K562 (cell line): Measurements from ENCODE around the gene BIRC5. TPM values are rescaled to one million over a fixed set of nuclear protein-coding genes. Genes with fewer than 3 reads are reported as not detected.

Source experiments
- ATF1 ChIP-seq, 2 experiments: fragments of 450-650 bp in 1 of 2; IDR thresholded peaks; 2 replicates each; pipeline ENCODE4 v1.6.1; 2016; ENCODE audit warnings: missing compliant biosample characterization in 1 of 2, missing genetic modification characterization in 1 of 2
- ATF7 ChIP-seq: fragments of 450-650 bp; IDR thresholded peaks from 2 replicates; pipeline ENCODE4 v1.7.1; 2014; ENCODE audit warnings: mild to moderate bottlenecking, moderate library complexity
- CAMTA2 ChIP-seq: fragments of 250-450 bp; sonication (Bioruptor Pico); conservative IDR thresholded peaks from 2 replicates; pipeline ENCODE4 v1.5.1; 2022
- E4F1 ChIP-seq: fragments of 250-450 bp; sonication (Bioruptor Pico); IDR thresholded peaks from 2 replicates; pipeline ENCODE4 v1.5.0; 2021; ENCODE audit warnings: mild to moderate bottlenecking, borderline replicate concordance
- EGR1 ChIP-seq: fragments of 450-650 bp; conservative IDR thresholded peaks from 2 replicates; pipeline ENCODE4 v1.6.1; 2017; ENCODE audit warnings: mild to moderate bottlenecking
- ELF4 ChIP-seq: fragments of 450-650 bp; formaldehyde crosslinking; IDR thresholded peaks from 2 replicates; pipeline ENCODE4 v1.4.0; 2022; ENCODE audit warnings: missing genetic modification characterization
- HDGF ChIP-seq: fragments of 450-650 bp; IDR thresholded peaks from 2 replicates; pipeline ENCODE4 v1.6.1; 2016
- HIVEP1 ChIP-seq: fragments of 250-450 bp; sonication (Bioruptor Pico); IDR thresholded peaks from 2 replicates; pipeline ENCODE4 v1.4.0; 2020; ENCODE audit warnings: mild to moderate bottlenecking
- HNRNPK ChIP-seq: fragments of 200-400 bp; formaldehyde crosslinking; IDR thresholded peaks from one replicate; pipeline ENCODE4 v1.6.1; 2018; ENCODE audit warnings: mild to moderate bottlenecking, low read depth, low read length; ENCODE audit not compliant: poor library complexity, severe bottlenecking
- JUND ChIP-seq, 2 experiments: IDR thresholded peaks; 2 replicates in 1 of 2; 3 replicates in 1 of 2; pipeline ENCODE4 v1.6.1; 2011; ENCODE audit warnings: borderline replicate concordance in 2 of 2, low read depth in 2 of 2, low read length in 2 of 2, improper control_type of control experiment in 1 of 2, missing biosample characterization in 1 of 2, missing genetic modification characterization in 1 of 2, missing genetic modification reagents in 1 of 2
- MCM7 ChIP-seq, 2 experiments: fragments of 450-650 bp; IDR thresholded peaks; 2 replicates each; pipeline ENCODE4 v1.6.1; 2016 to 2018
- NEUROD1 ChIP-seq: fragments of 150-350 bp; IDR thresholded peaks from 2 replicates; pipeline ENCODE4 v1.6.1; 2014; ENCODE audit warnings: borderline replicate concordance, low read length, low read depth; ENCODE audit not compliant: partially characterized antibody
- NFIC ChIP-seq: fragments of 450-650 bp; IDR thresholded peaks from 2 replicates; pipeline ENCODE4 v1.6.1; 2017; ENCODE audit warnings: mild to moderate bottlenecking, inconsistent platforms
- NONO ChIP-seq, 2 experiments: fragments of 200-400 bp in 1 of 2; fragments of 450-650 bp in 1 of 2; formaldehyde crosslinking in 1 of 2; IDR thresholded peaks; 2 replicates each; pipeline ENCODE4 v1.6.1; 2017; ENCODE audit warnings: low read depth in 2 of 2, mild to moderate bottlenecking in 2 of 2, moderate library complexity in 2 of 2, low read length in 1 of 2
- POLR2G ChIP-seq: fragments of 200-400 bp; formaldehyde crosslinking; IDR thresholded peaks from 2 replicates; pipeline ENCODE4 v1.6.1; 2017; ENCODE audit warnings: low read depth, mild to moderate bottlenecking, antibody characterized with exemption, low read length, moderate library complexity
- SMAD3 ChIP-seq: fragments of 450-650 bp; formaldehyde crosslinking; conservative IDR thresholded peaks from 2 replicates; pipeline ENCODE4 v1.4.0; 2020; ENCODE audit warnings: mild to moderate bottlenecking
- SMC3 ChIP-seq: conservative IDR thresholded peaks from 2 replicates; pipeline ENCODE4 v1.6.1; 2011; ENCODE audit warnings: low read depth, low read length, improper control_type of control experiment; ENCODE audit not compliant: insufficient read depth
- TFAP4 ChIP-seq: sonication (generic); formaldehyde crosslinking; IDR thresholded peaks from 2 replicates; pipeline ENCODE4 v1.8.0; 2022; ENCODE audit warnings: missing genetic modification reagents, mild to moderate bottlenecking, moderate library complexity, borderline replicate concordance
- XRCC4 ChIP-seq: IDR thresholded peaks from one replicate; pipeline ENCODE4 v1.6.1; 2011; ENCODE audit not compliant: insufficient read depth, insufficient read length; ENCODE audit errors: extremely low read depth
- ZC3H4 ChIP-seq: sonication (generic); formaldehyde crosslinking; IDR thresholded peaks from 2 replicates; pipeline ENCODE4 v1.9.0; 2021; ENCODE audit warnings: missing genetic modification reagents, borderline replicate concordance
- ZKSCAN3 ChIP-seq: fragments of 250-450 bp; sonication (Bioruptor Pico); IDR thresholded peaks from 2 replicates; pipeline ENCODE4 v1.4.0; 2020
- ZNF609 ChIP-seq: sonication (generic); formaldehyde crosslinking; IDR thresholded peaks from 2 replicates; pipeline ENCODE4 v1.8.1; 2023; ENCODE audit warnings: missing genetic modification reagents, mild to moderate bottlenecking, borderline replicate concordance
- polyA plus RNA-seq, 8 experiments: library from polyadenylated mRNA; depleted of rRNA in 4 of 8; stranded (reverse) in 5 of 8; unstranded in 3 of 8; fragments of >200 nt; fragmentation: Nextera tagmentation in 2 of 8; fragmentation: Illumina TruSeq in 1 of 8; extraction: Ambion mirVana in 2 of 8; extraction: Trizol in 1 of 8; gene quantifications; 2 replicates each; pipeline versions ENCODE4 v1.2.1 to v1.2.3, GENCODE V29; 2011 to 2014; ENCODE audit warnings: inconsistent platforms in 1 of 8, missing spikeins in 1 of 8
- total RNA-seq, 7 experiments: library from RNA; depleted of rRNA in 6 of 7; stranded (reverse); fragments of >200 nt in 6 of 7; fragmentation: Illumina TruSeq in 2 of 7; extraction: Trizol in 2 of 7; gene quantifications; 2 replicates each; pipeline versions ENCODE4 v1.2.1 to v1.2.3, GENCODE V29; 2011 to 2021; ENCODE audit warnings: low replicate concordance in 1 of 7

The BIRC5 gene
- total and polyA plus RNA-seq, 9 of the 15 experiments (the other 6 are each of a cell fraction or from before 2014, with no cell fraction given) = 64.4 to 140 (median 101) TPM

- no peak for TF ChIP-seq SMAD3 (CRISPR knock-in tag)
- TF ChIP-seq EGR1 = no peak
- no peak for TF ChIP-seq HIVEP1 (CRISPR knock-in tag)
- no peak for TF ChIP-seq NONO (IDR thresholded peaks at IDR 0.05; ENCODE audit: low read depth in 2 of 2, low read length in 1 of 2)
- no peak for TF ChIP-seq E4F1
- no peak for TF ChIP-seq ZC3H4
- peak; percentile 86 for TF ChIP-seq NFIC
- TF ChIP-seq MCM7 (IDR thresholded peaks at IDR 0.05) = no peak
- TF ChIP-seq HNRNPK = no peak
- TF ChIP-seq ATF1 (CRISPR knock-in tag; IDR thresholded peaks at IDR 0.05) = no peak
- TF ChIP-seq ATF1 (tag; IDR thresholded peaks at IDR 0.05) = no peak
- TF ChIP-seq ZKSCAN3 (CRISPR knock-in tag) = no peak
- no peak for TF ChIP-seq ELF4 (CRISPR knock-in tag)
- no peak for TF ChIP-seq NEUROD1
- TF ChIP-seq ZNF609 (CRISPR knock-in tag) = no peak
- TF ChIP-seq ATF7 = no peak
- no peak for TF ChIP-seq HDGF
- no peak for TF ChIP-seq SMC3
- no peak for TF ChIP-seq TFAP4
- no peak for TF ChIP-seq XRCC4
- no peak for TF ChIP-seq JUND (IDR thresholded peaks at IDR 0.05; ENCODE audit: borderline replicate concordance, low read depth, low read length)
- TF ChIP-seq JUND (tag; IDR thresholded peaks at IDR 0.05; ENCODE audit: borderline replicate concordance, low read depth, low read length) = 0 out of 3 replicates have a peak, but pooled peaks have one; percentile 6
- TF ChIP-seq POLR2G = peak; percentile 34; the same call in 1 of the 2 replicates
- no peak for TF ChIP-seq CAMTA2 (CRISPR knock-in tag)
These were observed 52.2 kb downstream of the BIRC5 start (continued) for GRCh38 chr17:78266231-78266631.
